Duodenal mucosa (tissue), 2 donors: ENCODE measurements around the gene RGMA.

ENCODE experiments used
- H3K27ac ChIP-seq: one replicate; pipeline ENCODE4 v1.7.0; 2013; ENCODE audit warnings: low read depth, low read length
- H3K27me3 ChIP-seq, 2 donors: one replicate each; pipeline ENCODE4 v1.7.0; 2013; ENCODE audit warnings: low read length in 2 of 2, control low read depth in 1 of 2; ENCODE audit not compliant: insufficient read depth in 2 of 2, control insufficient read depth in 1 of 2
- H3K36me3 ChIP-seq, 2 donors: one replicate each; pipeline ENCODE4 v1.7.0; 2013; ENCODE audit warnings: low read length in 2 of 2, control low read depth in 1 of 2; ENCODE audit not compliant: insufficient read depth in 2 of 2, control insufficient read depth in 1 of 2
- H3K4me1 ChIP-seq, 2 donors: one replicate each; pipeline ENCODE4 v1.7.0; 2013; ENCODE audit warnings: low read length in 2 of 2, control low read depth in 1 of 2; ENCODE audit not compliant: insufficient read depth in 2 of 2, control insufficient read depth in 1 of 2
- H3K4me3 ChIP-seq, 2 donors: one replicate each; pipeline ENCODE4 v1.7.0; 2013; ENCODE audit warnings: low read length in 2 of 2, low read depth in 1 of 2
- H3K9ac ChIP-seq, 2 donors: one replicate each; pipeline ENCODE4 v1.7.0; 2013; ENCODE audit warnings: low read length in 2 of 2, low read depth in 1 of 2
- H3K9me3 ChIP-seq, 2 donors: one replicate each; pipeline ENCODE4 v1.7.0; 2013; ENCODE audit warnings: low read length in 2 of 2, control low read depth in 1 of 2; ENCODE audit not compliant: control insufficient read depth in 1 of 2

RGMA gene

GRCh38 chr15:93020976-93021772, 67.8 kb downstream of the RGMA start:
- Histone ChIP-seq H3K27me3 (no peaks in the 10 kb centered on the region), H3K27ac (no peak overlapping the region), H3K36me3 (peaks cover 67 to 99% of the 10 kb centered on the region in 2 donors), H3K9me3 (no peaks in the 10 kb centered on the region), H3K4me3 (no peak overlapping the region), H3K4me1 (peaks cover 0 to 5% of the 10 kb centered on the region in 2 donors), H3K9ac (no peak overlapping the region)

- H3K9me3 ChIP-seq, result no peaks in the 10 kb centered on the region
- peaks cover 66 to 99% of the 10 kb centered on the region in 2 donors for H3K36me3 ChIP-seq
- H3K9ac ChIP-seq, result no peak overlapping the region
- no peaks in the 10 kb centered on the region for H3K4me1 ChIP-seq
- no peaks in the 10 kb centered on the region for H3K27me3 ChIP-seq
- H3K4me3 ChIP-seq, result no peak overlapping the region
- H3K27ac ChIP-seq, result no peak overlapping the region
Observed at GRCh38 chr15:93019971-93020370, 69.0 kb downstream of the RGMA start.

- Histone ChIP-seq H3K4me3 (no peak overlapping the region), H3K4me1 (no peaks in the 10 kb centered on the region), H3K27me3 (no peaks in the 10 kb centered on the region), H3K27ac (no peak overlapping the region), H3K36me3 (peaks cover 66 to 99% of the 10 kb centered on the region in 2 donors), H3K9ac (no peak overlapping the region), H3K9me3 (no peaks in the 10 kb centered on the region)
Observed at GRCh38 chr15:93019090-93019489, 69.9 kb downstream of the RGMA start.

- Histone ChIP-seq H3K36me3 (peaks cover 63 to 99% of the 10 kb centered on the region in 2 donors), H3K9ac (no peak overlapping the region), H3K4me1 (no peaks in the 10 kb centered on the region), H3K9me3 (no peaks in the 10 kb centered on the region), H3K4me3 (no peak overlapping the region), H3K27ac (no peak overlapping the region), H3K27me3 (no peaks in the 10 kb centered on the region)
Observed at GRCh38 chr15:93018574-93018973, 70.4 kb downstream of the RGMA start.

GRCh38 chr15:93017526-93017925, 71.5 kb downstream of the RGMA start:
- no peaks in the 10 kb centered on the region for H3K4me1 ChIP-seq
- H3K36me3 ChIP-seq, result peaks cover 65 to 99% of the 10 kb centered on the region in 2 donors
- no peak overlapping the region for H3K9ac ChIP-seq
- no peak overlapping the region for H3K4me3 ChIP-seq
- no peaks in the 10 kb centered on the region for H3K9me3 ChIP-seq
- no peak overlapping the region for H3K27ac ChIP-seq
- no peaks in the 10 kb centered on the region for H3K27me3 ChIP-seq

GRCh38 chr15:93012786-93013185, 76.2 kb downstream of the RGMA start:
- no peaks in the 10 kb centered on the region for H3K27me3 ChIP-seq
- H3K4me3 ChIP-seq, result no peak overlapping the region
- no peak overlapping the region for H3K9ac ChIP-seq
- H3K4me1 ChIP-seq, result no peaks in the 10 kb centered on the region
- H3K9me3 ChIP-seq, result no peaks in the 10 kb centered on the region
- H3K36me3 ChIP-seq, result peaks cover 69 to 99% of the 10 kb centered on the region in 2 donors
- no peak overlapping the region for H3K27ac ChIP-seq

- Histone ChIP-seq H3K36me3 (peaks cover 64 to 87% of the 10 kb centered on the region in 2 donors), H3K9ac (no peak overlapping the region), H3K4me1 (no peaks in the 10 kb centered on the region), H3K4me3 (no peak overlapping the region), H3K9me3 (no peaks in the 10 kb centered on the region), H3K27me3 (no peaks in the 10 kb centered on the region), H3K27ac (no peak overlapping the region)
Observed at GRCh38 chr15:93007994-93008393, 81.0 kb downstream of the RGMA start.

- Histone ChIP-seq H3K9me3 (no peaks in the 10 kb centered on the region), H3K27me3 (no peaks in the 10 kb centered on the region), H3K27ac (no peak overlapping the region), H3K36me3 (peaks cover 60 to 83% of the 10 kb centered on the region in 2 donors), H3K4me1 (no peaks in the 10 kb centered on the region), H3K4me3 (no peak overlapping the region), H3K9ac (no peak overlapping the region)
Observed at GRCh38 chr15:93005133-93005532, 83.9 kb downstream of the RGMA start.

GRCh38 chr15:93001881-93002280, 87.1 kb downstream of the RGMA start:
- no peaks in the 10 kb centered on the region for H3K9me3 ChIP-seq
- no peak overlapping the region for H3K4me3 ChIP-seq
- H3K4me1 ChIP-seq, result no peaks in the 10 kb centered on the region
- peaks cover 67 to 82% of the 10 kb centered on the region in 2 donors for H3K36me3 ChIP-seq
- H3K27ac ChIP-seq, result no peak overlapping the region
- no peak overlapping the region for H3K9ac ChIP-seq
- no peaks in the 10 kb centered on the region for H3K27me3 ChIP-seq

GRCh38 chr15:93001156-93001555, 87.9 kb downstream of the RGMA start:
- Histone ChIP-seq H3K9ac (no peak overlapping the region), H3K27ac (no peak overlapping the region), H3K36me3 (peaks cover 69 to 78% of the 10 kb centered on the region in 2 donors), H3K9me3 (no peaks in the 10 kb centered on the region), H3K27me3 (no peaks in the 10 kb centered on the region), H3K4me3 (no peak overlapping the region), H3K4me1 (no peaks in the 10 kb centered on the region)
